ENCODE results near the gene DZANK1.

DZANK1 gene

GRCh38 chr20:18466894-18467730 is at the start of gene DZANK1, which contains the start of gene POLR3F:
TSS of gene DZANK1 (minus strand) at chr20:18467030. CDS start at chr20:18465358, 1,672 bp downstream.
TSS of gene POLR3F (plus strand) at chr20:18467390. CDS start at chr20:18467507, 117 bp downstream.
- TF ChIP-seq MAX (IDR thresholded peaks at IDR 0.05) (peak; percentile 72), YY1 (IDR thresholded peaks at IDR 0.05; ENCODE audit: low read depth) (peak; percentile 34; the same call in 1 of the 2 replicates), TEAD4 (IDR thresholded peaks at IDR 0.05) (0 out of 2 replicates have a peak, but pooled peaks have one; percentile 17), NFIC (IDR thresholded peaks at IDR 0.05) (no peak), FOXM1 (IDR thresholded peaks at IDR 0.05; ENCODE audit: borderline replicate concordance, low read depth) (peak; percentile 25; the same call in 1 of the 2 replicates), TCF12 (IDR thresholded peaks at IDR 0.05; ENCODE audit: low read depth) (peak; percentile 46; the same call in 1 of the 2 replicates), USF1 (IDR thresholded peaks at IDR 0.05) (0 out of 2 replicates have a peak, but pooled peaks have one; percentile 21), RAD21 (IDR thresholded peaks at IDR 0.05; ENCODE audit: low read depth) (no peak), TAF1 (IDR thresholded peaks at IDR 0.05; ENCODE audit: low read depth) (peak; percentile 59; the same call in 1 of the 2 replicates), EGR1 (IDR thresholded peaks at IDR 0.05) (no peak)

GRCh38 chr20:18515973-18516372 is 49.1 kb upstream of the DZANK1 start:
- no peak for TF ChIP-seq FOXM1 (IDR thresholded peaks at IDR 0.05; ENCODE audit: borderline replicate concordance, low read depth)
- TF ChIP-seq TEAD4 (IDR thresholded peaks at IDR 0.05): no peak
- no peak for TF ChIP-seq CEBPB (IDR thresholded peaks at IDR 0.05)
- no peak for TF ChIP-seq REST (IDR thresholded peaks at IDR 0.05; ENCODE audit: low read depth)
- TF ChIP-seq YY1 (IDR thresholded peaks at IDR 0.05; ENCODE audit: low read depth): no peak
- TF ChIP-seq USF1 (IDR thresholded peaks at IDR 0.05): no peak
- no peak for TF ChIP-seq TAF1 (IDR thresholded peaks at IDR 0.05; ENCODE audit: low read depth)
- no peak for TF ChIP-seq CREB1 (IDR thresholded peaks at IDR 0.05; ENCODE audit: low read depth)
- no peak for TF ChIP-seq NFIC (IDR thresholded peaks at IDR 0.05)
- TF ChIP-seq RAD21 (IDR thresholded peaks at IDR 0.05; ENCODE audit: low read depth): no peak
- no peak for TF ChIP-seq EGR1 (IDR thresholded peaks at IDR 0.05)
- TF ChIP-seq MAX (IDR thresholded peaks at IDR 0.05): no peak
- TF ChIP-seq ZBTB7A (IDR thresholded peaks at IDR 0.05; ENCODE audit: low read depth): no peak
- TF ChIP-seq TCF12 (IDR thresholded peaks at IDR 0.05; ENCODE audit: low read depth): no peak
- TF ChIP-seq EP300 (IDR thresholded peaks at IDR 0.05; ENCODE audit: borderline replicate concordance): no peak

- no peak for TF ChIP-seq FOXM1 (IDR thresholded peaks at IDR 0.05; ENCODE audit: borderline replicate concordance, low read depth)
- TF ChIP-seq USF1 (IDR thresholded peaks at IDR 0.05): no peak
- no peak for TF ChIP-seq TCF12 (IDR thresholded peaks at IDR 0.05; ENCODE audit: low read depth)
Measured at GRCh38 chr20:18514127-18514526, 47.3 kb upstream of the DZANK1 start.

- no peak for TF ChIP-seq REST (IDR thresholded peaks at IDR 0.05; ENCODE audit: low read depth)
- TF ChIP-seq CEBPB (IDR thresholded peaks at IDR 0.05): no peak
Measured at GRCh38 chr20:18513208-18513607, 46.4 kb upstream of the DZANK1 start.

GRCh38 chr20:18511571-18511970 is 44.7 kb upstream of the DZANK1 start:
- TF ChIP-seq MAX (IDR thresholded peaks at IDR 0.05) (no peak), TAF1 (IDR thresholded peaks at IDR 0.05; ENCODE audit: low read depth) (no peak), USF1 (IDR thresholded peaks at IDR 0.05) (no peak), REST (IDR thresholded peaks at IDR 0.05; ENCODE audit: low read depth) (no peak), RAD21 (IDR thresholded peaks at IDR 0.05; ENCODE audit: low read depth) (no peak), EGR1 (IDR thresholded peaks at IDR 0.05) (no peak), TCF12 (IDR thresholded peaks at IDR 0.05; ENCODE audit: low read depth) (no peak), YY1 (IDR thresholded peaks at IDR 0.05; ENCODE audit: low read depth) (no peak), CREB1 (IDR thresholded peaks at IDR 0.05; ENCODE audit: low read depth) (no peak), CEBPB (IDR thresholded peaks at IDR 0.05) (no peak), FOXM1 (IDR thresholded peaks at IDR 0.05; ENCODE audit: borderline replicate concordance, low read depth) (no peak), NFIC (IDR thresholded peaks at IDR 0.05) (no peak), EP300 (IDR thresholded peaks at IDR 0.05; ENCODE audit: borderline replicate concordance) (no peak), TEAD4 (IDR thresholded peaks at IDR 0.05) (no peak), ZBTB7A (IDR thresholded peaks at IDR 0.05; ENCODE audit: low read depth) (no peak)
